ENCODE results near the gene GRAMD2A.

- TF ChIP-seq EP300 (IDR thresholded peaks at IDR 0.05; ENCODE audit: borderline replicate concordance in 1 of 2, control insufficient read depth in 1 of 2, low read depth in 2 of 2, low read length in 2 of 2) (no peak), MAX (IDR thresholded peaks at IDR 0.05; ENCODE audit: low read depth, low read length) (no peak), CBFB (IDR thresholded peaks at IDR 0.05; ENCODE audit: low read depth) (no peak)
Measured at GRCh38 chr15:72229947-72230196, 32.3 kb upstream of the GRAMD2A start.
